NCI-H774 (cell line): Measurements from ENCODE around the gene PITHD1.
A peak's percentile ranks its signal among the peaks of the same experiment; 100 is the strongest.
"Not testable (repeated sequence)": the region's sequence is repeated elsewhere in the genome, so short reads cannot be mapped to it uniquely, and the experiment has no call there.

Source experiments
- DNase-seq: peaks from one replicate; lab custom pipeline; 2025; lab: John Stamatoyannopoulos, UW

Gene PITHD1

DNA sequence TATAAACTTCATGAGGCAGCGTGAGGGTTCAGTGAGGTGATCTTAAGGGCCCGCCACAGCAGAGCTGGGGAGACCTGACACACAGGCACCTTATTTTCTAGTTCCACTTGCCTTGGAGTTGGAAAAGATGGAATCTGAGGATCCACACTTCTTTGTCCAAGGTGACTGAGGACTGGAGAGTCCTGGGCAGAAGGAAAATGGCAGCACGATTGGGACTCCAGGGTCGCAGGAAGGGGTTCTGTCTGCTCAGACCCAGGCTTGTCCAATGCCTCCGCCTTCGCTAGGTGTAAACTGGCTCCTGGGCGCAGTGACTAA, 21.0 kb downstream of the PITHD1 start:
- DNase-seq: no peak

DNA sequence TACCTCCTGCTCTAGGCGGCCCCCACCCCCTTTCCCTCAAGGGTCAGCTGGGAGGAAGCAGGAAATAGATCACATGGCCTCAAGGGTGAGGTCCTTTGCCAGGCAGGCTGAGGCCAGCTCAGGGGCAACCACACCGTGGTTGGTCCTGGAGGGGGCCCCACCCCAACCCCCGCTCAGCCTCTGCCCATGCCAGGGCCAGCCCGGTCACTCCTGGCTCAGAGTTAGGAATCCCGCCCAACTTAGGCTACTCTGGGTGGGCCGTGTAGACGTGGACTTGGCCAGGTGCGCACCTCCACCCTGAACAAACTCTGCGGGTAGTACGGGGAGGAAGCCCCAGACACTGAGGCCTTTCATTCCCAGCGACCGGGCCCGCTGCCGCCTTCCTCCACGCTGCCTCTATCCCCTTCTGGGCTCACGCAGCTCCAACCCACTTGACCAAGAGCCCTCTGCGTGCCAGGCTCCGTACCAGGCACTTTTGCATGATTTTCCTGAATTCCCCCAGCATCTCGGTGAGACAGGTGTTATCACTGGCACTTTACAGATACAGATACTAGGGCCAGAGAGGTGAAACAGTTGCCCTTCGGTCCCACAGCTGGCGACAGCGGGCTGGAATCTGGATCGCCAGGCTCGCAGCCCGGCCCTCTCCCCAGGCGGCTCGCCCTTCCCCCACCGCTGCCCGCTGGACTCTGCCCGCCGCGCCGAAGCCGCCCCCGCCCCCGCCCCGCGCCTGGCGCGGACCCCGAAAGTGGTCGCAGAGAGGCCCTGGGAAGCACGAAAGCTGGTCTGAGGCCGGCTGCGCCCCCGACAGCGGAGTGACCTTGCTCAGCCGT, 21.6 kb downstream of the PITHD1 start:
- no peak for DNase-seq

DNA sequence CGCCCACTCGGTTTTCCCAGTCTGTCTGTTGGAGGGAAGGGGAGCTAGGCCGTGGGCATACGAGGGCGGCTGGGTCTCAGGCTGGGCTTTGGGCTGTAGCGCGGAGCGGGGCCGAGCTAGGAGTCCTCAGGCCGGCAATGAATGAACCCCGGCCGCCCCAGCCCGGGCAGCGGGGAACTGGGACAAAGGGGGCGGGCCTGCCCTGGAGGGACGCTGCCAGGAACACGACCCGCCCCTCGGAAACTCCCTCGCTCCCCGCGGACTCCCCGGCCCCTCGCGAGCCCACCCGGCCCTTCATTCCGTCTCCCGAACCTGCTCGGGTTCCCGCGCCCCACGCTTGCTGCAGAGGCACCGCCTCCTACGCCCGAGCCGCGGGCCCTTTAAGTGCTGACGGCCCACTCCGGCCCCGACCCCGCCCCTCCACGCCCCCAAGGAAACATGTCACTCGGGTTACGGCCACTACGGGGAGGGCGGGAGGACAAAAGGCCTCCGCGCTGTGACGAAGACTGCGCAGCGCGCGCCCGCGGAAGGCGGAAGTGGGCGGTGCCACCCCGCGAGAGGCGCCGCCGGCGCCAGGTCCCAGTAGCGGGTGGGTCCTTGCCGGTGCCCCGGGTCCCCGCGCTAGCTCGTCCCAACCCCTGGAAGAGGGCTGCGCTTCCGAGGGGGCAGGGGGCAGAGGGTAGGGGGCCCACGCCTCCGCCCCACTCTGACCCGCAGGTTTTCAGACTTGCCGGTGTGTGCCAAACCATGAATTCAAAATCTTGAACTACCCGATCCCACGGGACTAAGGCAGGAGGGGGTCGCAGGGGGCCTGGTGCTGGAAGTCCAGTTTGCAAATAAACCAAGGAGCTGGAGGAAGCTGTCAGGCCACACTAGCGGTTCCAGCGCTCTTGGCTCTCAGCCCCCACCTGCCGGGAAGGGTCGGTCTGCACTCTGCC, 22.5 kb downstream of the PITHD1 start, which contains the start of gene GALE:
Gene GALE (minus strand): TSS at position 355 of the 938 bp plus-strand sequence. CDS start 1,747 bp downstream, outside the sequence.
- DNase-seq: peak; percentile 76

DNA sequence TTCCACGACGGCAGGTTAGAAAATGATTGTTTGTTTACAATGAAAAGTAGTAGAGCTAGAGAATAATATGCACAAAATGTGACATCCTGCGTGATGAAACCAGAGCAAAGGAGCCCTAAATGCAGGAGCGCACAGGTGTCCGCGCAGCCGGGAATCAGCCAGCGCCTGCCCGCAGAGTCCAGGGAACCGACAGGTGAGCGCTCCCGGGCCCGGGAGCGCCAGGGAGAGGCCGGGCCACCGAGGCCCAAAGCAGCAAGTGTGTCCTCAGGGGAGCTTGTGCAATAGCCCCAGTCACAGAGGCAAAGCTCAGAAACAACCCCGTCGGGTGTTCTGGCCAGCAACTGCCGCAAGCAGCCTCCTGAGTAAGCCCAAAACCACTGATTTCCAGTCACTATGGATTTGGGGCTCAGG, 23.1 kb downstream of the PITHD1 start:
- DNase-seq: no peak

DNA sequence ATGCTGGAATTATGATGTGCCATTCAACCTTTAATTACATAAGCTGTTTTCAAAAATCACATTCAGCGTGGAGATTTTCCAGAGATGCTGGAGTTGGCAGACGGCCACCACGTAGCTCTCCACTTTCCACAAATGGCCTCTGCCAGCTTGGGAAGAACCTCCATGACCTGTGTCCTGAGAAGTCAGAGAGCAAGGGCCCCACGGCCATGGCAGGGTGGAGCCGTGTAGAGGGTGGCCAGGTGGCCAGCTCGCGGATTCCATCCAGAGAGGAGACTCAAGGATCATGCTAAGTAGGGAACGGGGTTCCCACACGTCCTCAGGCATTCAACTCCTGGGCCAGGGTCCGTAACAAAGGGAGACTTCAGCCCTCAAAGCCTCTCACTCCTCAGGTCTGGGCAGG, 23.7 kb downstream of the PITHD1 start:
- DNase-seq: no peak

DNA sequence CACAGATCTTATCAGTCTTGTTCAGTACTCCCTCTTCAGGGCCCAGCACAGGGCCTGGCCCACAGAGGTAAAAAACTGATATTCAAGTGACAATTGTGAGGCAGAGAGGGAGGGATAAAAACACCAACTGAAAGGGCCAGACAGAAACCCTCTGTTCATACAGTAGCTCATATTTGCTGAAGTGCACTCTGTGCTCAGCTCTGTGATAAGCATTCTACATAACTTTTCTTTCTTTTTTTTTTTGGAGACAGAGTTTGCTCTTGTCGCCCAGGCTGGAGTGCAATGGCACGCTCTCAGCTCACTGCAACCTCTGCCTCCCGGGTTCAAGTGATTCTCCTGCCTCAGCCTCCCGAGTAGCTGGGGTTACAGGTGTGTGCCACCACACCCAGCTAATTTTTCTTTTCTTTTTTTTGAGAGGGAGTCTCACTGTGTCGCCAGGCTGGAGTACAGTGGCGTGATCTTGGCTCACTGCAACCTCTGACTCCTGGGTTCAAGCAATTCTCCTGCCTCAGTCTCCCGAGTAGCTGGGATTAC, 24.7 kb downstream of the PITHD1 start:
- DNase-seq: not testable (repeated sequence)

DNA sequence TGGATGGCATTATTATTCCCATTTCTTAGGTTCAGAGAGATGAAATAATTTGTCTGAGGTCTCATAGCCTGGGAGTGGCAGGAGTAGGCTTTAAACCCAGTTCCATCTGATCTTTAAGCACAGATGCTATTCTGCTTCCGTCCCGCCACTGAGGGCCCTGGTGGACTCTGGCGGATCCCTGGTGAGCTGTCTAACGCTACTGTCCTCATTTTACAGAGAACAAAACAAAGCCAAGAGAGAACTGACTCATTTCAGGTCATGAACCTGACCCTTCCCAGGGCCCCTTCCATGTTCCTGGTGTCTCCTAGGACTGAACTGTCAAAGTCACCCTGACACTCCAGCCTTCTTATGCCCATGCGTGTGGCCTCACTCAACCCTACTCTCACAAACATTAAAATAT, 25.5 kb downstream of the PITHD1 start:
- no peak for DNase-seq

DNA sequence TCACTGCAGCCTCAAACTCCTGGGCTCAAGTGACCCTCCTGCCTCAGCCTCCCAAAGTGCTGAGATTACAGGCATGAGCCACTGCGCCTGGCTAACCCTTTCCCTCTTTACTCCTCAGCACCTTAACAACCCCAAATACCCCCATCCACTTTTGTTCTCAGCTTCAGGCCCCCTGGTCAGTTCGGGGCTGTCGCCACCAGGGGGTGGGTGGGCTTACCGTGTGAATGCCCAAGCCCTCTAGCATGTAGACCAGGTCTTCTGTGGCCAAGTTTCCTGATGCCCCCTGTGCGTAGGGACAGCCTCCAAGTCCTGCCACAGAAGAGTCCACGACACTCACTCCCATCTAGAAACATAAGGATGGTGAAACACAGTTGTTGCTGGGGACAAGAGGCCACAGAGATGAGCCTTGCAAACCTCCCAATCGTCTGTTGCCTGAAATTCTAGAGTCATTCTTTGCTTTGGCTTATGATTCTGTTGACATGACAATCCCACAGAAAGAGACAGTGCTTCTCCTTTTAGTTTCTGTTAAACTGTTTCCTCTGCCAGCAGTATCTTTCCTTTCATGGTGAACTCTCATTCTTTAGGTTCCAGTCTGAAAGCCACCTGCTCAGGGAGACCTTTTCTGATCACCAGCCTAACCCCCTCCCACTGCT, 26.1 kb downstream of the PITHD1 start:
- DNase-seq: no peak

DNA sequence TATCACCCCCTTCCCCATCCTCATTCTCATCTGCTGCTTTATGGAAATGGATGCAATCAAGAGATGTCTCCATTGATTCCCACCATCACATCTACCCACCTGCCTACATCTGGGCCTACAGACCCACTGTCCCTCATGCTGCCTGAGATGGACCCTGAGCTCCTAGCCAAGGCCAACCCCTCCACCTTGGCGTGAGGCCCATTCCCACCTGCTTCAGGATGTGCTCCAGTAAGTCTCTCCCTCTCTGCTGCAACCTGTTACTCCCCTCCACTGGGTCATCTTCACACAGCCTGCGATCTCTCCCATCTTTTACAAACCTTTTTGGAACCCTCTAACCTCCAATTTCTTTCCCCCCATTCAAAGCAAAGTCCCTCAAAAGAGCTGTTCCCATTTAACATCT, 26.8 kb downstream of the PITHD1 start:
- no peak for DNase-seq

DNA sequence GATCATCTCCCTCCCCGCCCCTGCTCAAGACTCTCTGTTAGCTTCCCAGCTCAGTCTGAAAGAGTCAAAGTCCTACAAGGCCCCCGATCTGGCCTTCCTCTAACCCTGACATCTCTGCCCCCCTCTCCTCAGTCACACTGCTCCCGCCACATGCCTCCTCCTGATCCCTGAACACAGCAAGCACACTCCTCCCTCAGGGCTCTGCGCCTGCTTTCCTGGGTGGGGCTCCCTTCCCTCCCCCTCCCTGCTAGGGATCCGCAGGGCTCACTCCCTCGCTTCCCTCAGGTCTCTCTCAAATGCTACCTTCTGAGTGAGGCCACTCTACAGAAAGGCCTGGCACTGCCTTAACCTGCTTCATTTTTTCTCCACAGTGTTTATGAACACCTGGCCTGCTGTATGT, 28.1 kb downstream of the PITHD1 start:
- DNase-seq: no peak

DNA sequence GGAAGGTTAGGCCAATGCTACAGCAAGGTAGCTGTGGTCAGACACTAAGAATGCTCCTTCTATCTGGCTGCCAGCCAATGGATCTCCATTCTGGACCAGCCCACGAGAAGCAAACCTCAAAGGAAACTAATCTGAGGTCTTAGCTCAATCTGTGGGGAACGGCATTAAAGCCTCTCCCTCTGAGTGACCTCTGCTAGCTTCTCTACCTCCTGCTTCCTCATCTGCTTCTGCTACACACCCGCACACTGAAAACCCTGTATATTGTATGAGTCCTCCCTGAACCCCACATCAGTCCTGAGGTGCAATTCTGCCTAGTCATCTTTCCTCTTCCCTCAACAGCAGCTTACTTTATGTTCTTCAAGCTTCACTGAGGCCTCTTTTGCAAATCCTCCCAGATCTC, 29.2 kb downstream of the PITHD1 start:
- no peak for DNase-seq

DNA sequence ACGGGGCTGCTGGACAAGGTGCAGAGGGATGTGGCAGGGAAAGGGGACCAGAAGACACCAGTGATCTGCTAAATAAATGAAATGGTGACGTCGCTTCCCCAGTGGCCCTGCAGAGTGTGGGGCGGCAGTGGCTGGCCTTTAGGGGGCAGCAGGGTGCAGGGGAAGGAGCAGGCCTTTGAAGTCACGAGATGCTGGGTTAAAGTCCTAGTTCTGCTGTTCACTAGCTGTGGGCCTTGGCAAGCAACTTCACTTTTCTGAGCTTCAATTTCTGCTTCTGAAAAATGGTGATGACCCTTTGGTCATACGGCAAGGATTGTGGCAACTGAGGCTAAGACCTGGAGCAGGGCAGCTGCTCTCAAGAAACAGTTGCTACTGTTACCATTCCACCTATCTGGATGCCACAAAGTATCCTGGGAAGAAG, 31.5 kb downstream of the PITHD1 start:
- DNase-seq: no peak

DNA sequence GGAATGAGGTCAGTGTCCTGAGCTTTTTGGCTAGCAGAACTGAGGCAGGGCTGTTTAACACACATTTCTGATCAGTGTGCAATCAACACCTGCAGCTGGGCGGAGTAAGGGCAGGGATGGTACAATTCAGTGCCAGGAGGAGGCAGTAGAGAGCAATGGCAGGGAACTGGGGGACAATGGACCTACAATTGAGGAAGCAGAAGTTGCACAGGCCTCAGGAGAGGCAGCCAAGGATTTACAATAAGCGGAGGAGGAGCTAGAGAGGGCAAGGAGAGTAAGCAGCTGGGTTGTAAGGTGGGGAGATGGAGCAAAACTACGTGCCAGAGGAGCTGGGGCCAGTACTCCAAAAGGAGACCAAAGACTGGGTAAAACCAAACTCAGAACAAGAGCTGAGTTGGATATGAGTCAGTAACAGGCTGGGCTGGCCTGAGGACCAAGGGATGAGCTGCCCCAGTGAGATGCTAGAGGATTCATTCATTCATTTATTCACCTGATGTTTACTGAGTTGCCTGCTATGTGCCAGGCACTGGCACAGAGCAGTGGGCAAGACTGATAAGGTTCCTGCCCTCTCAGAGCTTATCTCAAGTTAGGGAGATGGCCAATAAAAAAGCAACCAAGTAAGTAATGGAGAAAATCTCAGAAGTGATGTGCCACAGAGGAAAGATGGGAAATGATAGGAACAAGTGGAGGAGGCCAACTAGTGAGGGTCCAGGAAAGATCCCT, 32.8 kb downstream of the PITHD1 start:
- no peak for DNase-seq

DNA sequence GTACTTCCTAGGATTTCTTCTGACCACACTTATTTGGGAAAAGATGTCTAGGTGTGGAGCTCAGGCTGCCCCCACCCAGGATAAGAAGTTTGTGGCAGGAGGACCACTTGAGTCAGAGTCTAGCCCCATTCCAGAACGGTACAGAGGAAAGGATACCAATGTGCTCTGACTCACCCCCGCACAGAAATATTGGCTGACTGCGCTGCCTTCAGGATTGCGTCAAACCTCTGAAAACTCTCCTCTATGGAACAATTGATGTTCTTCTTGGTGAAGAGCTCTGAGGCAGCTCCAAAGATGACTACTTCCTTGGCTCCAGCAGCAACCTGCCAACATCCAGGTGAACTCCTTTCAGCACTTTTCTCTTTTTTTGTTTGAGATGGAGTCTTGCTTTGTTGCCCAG, 35.8 kb downstream of the PITHD1 start:
- DNase-seq: no peak

DNA sequence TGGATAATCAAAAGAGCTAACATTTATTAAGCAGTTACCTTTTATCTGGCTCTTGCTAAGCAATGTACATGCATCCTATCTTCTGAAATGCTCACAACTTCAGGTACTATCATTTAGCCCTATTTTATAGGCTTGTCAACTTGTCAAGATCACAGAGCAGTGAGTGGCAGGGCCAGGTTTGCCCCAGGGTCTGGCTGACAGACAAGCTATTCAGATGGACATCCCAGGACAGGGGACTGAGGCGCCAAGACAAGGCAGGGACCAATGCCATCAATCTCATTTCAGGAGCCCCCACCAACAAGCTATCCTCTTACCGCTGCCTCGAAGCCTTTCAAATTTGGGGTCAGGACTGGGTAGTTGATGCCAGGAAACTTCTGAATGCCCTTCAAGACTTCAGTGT, 38.1 kb downstream of the PITHD1 start:
- no peak for DNase-seq

DNA sequence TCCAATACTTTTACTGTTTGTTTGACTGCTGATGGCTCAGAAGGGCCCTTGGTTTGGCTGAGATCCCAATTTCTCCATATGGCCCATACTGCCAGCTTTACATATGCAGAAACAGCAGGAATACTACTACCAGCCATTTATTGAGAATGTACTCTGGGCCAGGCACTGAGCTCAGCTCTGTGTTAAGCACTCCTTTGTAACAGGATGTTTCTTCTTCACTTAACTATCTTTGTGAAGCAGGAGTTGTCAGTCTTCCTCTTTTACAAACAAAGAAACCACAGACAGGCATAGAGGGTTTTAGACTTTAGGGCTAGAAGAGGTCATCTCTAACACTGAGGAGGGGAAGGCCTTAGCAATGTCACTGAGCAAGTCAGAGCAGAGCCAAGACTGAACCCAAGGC, 38.7 kb downstream of the PITHD1 start:
- DNase-seq: no peak

DNA sequence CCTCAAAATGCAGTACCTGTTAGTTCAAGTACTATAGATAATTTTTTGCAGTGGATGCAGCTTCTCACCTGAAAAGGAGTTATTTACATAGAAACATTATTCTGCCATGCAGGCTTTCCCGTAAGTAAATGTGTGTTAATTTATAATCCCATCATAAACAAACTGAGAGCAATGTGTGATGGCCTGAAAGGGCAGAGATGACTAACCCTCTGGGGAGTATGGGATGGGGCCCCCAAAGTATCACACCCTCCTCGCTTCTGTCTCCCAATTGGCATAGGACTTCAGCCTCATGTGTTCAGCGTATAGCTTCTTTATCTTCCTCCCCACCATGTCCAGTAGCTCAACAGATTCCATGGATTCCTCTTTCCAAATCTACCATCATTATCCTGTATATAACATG, 39.4 kb downstream of the PITHD1 start:
- DNase-seq: no peak

DNA sequence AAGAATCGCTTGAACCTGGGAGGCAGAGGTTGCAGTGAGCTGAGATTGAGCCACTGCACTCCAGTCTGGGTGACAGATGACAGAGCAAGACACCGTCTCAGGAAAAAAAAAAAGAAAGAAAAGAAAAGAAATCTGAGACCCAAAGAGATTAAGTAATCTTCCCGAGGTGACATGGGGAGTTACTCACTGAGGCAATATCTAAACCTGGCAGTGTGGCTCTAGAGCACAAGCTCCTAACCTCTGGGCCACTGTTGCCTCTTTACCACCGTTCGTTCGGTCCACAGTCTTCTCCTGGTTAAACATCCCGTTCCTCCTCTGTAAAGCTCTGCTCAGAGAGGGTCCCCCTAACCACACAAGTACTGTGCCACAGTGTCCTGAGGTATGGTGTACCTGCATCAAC, 45.5 kb downstream of the PITHD1 start:
- DNase-seq: no peak

DNA sequence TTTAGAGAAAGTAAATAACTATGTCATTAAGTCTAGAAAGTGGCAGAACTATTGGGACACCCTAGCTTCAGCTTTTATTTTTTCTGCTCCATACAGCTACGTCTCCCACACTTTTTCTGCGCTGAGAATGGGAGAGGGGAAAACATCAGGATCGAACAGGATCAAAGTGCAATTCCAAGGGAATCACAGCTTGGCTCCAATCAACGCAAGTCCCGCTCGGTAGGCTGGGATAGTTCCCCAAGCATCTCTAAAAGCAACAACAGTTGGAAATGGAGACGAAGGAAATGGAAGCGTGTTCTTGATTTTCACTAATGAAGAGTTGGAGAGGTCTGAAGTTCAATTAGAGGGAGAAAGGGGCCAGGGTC, 46.5 kb downstream of the PITHD1 start:
- DNase-seq: no peak

DNA sequence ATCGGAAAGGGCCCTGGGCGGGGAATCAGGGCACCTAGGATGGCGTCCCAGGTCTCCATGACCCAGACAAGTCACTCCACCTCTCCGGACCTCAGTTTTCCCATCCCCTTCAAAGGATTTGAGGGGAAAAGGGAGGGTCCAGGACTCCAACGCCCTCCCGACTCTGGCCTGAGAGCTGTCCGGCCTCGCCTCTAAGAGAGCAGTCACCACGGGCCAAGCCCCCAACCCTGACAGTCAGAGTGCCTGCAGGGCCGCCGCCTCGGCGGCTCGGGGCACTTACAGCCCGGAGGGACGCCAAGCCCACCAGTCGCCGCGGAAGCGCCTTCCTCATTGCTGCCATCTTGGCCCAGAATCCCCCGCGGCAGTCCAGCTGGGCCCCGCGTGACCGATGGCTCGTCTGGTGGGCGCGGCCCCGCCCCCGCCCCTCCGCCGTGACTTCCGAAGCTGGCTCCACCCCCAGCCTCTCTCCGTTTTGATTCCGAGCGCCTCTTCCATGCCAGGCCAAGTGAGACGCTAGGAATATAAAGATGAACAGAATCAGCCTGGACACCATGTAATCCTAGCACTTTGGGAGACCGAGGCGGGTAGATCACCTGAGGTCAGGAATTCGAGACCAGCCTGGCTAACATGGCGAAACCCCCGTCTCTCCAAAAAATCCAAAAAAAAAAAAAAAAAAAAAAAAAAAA, 47.0 kb downstream of the PITHD1 start, which contains the start of gene HMGCL:
Gene HMGCL (minus strand): TSS at position 354 of the 686 bp plus-strand sequence. CDS start 14 bp downstream, at position 340.
- DNase-seq: peak; percentile 68
